SK-N-SH (cell line): Measurements from ENCODE around the gene MTG1. TPM values are rescaled to one million over a fixed set of nuclear protein-coding genes. Genes with fewer than 3 reads are reported as not detected.

Experiments used
- CTCF ChIA-PET: fragments of 300-600, 350-600 bp; formaldehyde crosslinking; extraction: SDS; loops from one replicate; lab custom pipeline; 2021; lab: Yijun Ruan, JAX
- POLR2A ChIA-PET: fragments of 350-600 bp; sonication (Branson Sonifier 250); formaldehyde crosslinking; extraction: SDS; loops from one replicate; lab custom pipeline; 2020; ENCODE audit warnings: antibody characterized with exemption, inconsistent platforms; lab: Yijun Ruan, JAX
- DNase-seq: peaks from one replicate; pipeline ENCODE4 v3.0.0; 2012
- H2AFZ ChIP-seq: fragments of 200-600 bp; sonication (generic); 2 replicates; pipeline ENCODE4 v1.8.1; 2016; ENCODE audit warnings: antibody characterized with exemption, mild to moderate bottlenecking, low read depth
- H3F3A ChIP-seq: fragments of 200-600 bp; sonication (generic); replicated peaks from 2 replicates; pipeline ENCODE3; 2016; ENCODE audit warnings: antibody characterized with exemption, mild to moderate bottlenecking; ENCODE audit not compliant: insufficient read depth
- H3K27ac ChIP-seq, 2 experiments: fragments of 200-500 bp in 1 of 2; fragments of 200-600 bp in 1 of 2; sonication (Bioruptor generic) in 1 of 2; sonication (generic), shearing (Covaris generic) in 1 of 2; 2 replicates each; pipeline versions ENCODE4 v1.5.1 to v1.6.1; 2014 to 2016; ENCODE audit warnings: low read depth in 2 of 2, inconsistent platforms in 1 of 2, low read length in 1 of 2, mild to moderate bottlenecking in 1 of 2, mixed read lengths in 1 of 2
- H3K27me3 ChIP-seq: fragments of 200-600 bp; sonication (generic), shearing (Covaris generic); 2 replicates; pipeline ENCODE4 v1.6.1; 2016; ENCODE audit warnings: mixed run types; ENCODE audit not compliant: insufficient read depth
- H3K36me3 ChIP-seq, 2 experiments: fragments of 200-500 bp in 1 of 2; fragments of 200-600 bp in 1 of 2; sonication (Bioruptor generic) in 1 of 2; sonication (generic) in 1 of 2; replicated peaks in 1 of 2; 2 replicates each; pipeline versions ENCODE3 to v1.5.1; 2014 to 2016; ENCODE audit warnings: low read length in 1 of 2, mild to moderate bottlenecking in 1 of 2; ENCODE audit not compliant: insufficient read depth in 2 of 2, control insufficient read depth in 1 of 2
- H3K4me1 ChIP-seq, 2 experiments: fragments of 200-500 bp in 1 of 2; fragments of 200-600 bp in 1 of 2; sonication (Bioruptor generic) in 1 of 2; sonication (generic), shearing (Covaris generic) in 1 of 2; 2 replicates each; pipeline versions ENCODE4 v1.5.1 to v1.6.1; 2014 to 2016; ENCODE audit warnings: low read depth in 1 of 2, low read length in 1 of 2, mixed run types in 1 of 2; ENCODE audit not compliant: insufficient read depth in 2 of 2, control insufficient read depth in 1 of 2
- H3K4me2 ChIP-seq: fragments of 200-600 bp; sonication (generic), shearing (Covaris generic); 2 replicates; pipeline ENCODE4 v1.6.1; 2017; ENCODE audit warnings: mixed run types
- H3K4me3 ChIP-seq, 2 experiments: fragments of 200-500 bp in 1 of 2; fragments of 200-600 bp in 1 of 2; sonication (Bioruptor generic) in 1 of 2; sonication (generic), shearing (Covaris generic) in 1 of 2; 2 replicates each; pipeline versions ENCODE4 v1.5.1 to v1.8.1; 2014 to 2016; ENCODE audit warnings: low read depth in 2 of 2, inconsistent platforms in 1 of 2, low read length in 1 of 2, mild to moderate bottlenecking in 1 of 2, mixed read lengths in 1 of 2, moderate library complexity in 1 of 2
- H3K79me2 ChIP-seq: fragments of 200-600 bp; sonication (generic); 2 replicates; pipeline ENCODE4 v1.8.1; 2017; ENCODE audit warnings: mild to moderate bottlenecking; ENCODE audit not compliant: insufficient read depth
- H3K9ac ChIP-seq: fragments of 200-600 bp; sonication (generic); 2 replicates; pipeline ENCODE4 v1.6.1; 2017; ENCODE audit warnings: mixed run types
- H3K9me2 ChIP-seq: fragments of 200-600 bp; sonication (generic); 2 replicates; pipeline ENCODE4 v1.6.1; 2017; ENCODE audit warnings: mixed run types
- H3K9me3 ChIP-seq: fragments of 200-600 bp; sonication (generic); 2 replicates; pipeline ENCODE4 v1.6.1; 2017; ENCODE audit warnings: mixed run types, mild to moderate bottlenecking, moderate library complexity
- H4K20me1 ChIP-seq: fragments of 200-600 bp; sonication (generic); 2 replicates; pipeline ENCODE4 v1.6.1; 2017; ENCODE audit warnings: mild to moderate bottlenecking, mixed run types; ENCODE audit not compliant: insufficient read depth
- CHD2 ChIP-seq: fragments of 150-350 bp; IDR thresholded peaks from 2 replicates; pipeline ENCODE4 v1.6.1; 2018; ENCODE audit warnings: low read length; ENCODE audit not compliant: partially characterized antibody
- EP300 ChIP-seq, 2 experiments: IDR thresholded peaks; 2 replicates each; pipeline versions ENCODE4 v1.4.0 to v1.6.1; 2012; ENCODE audit warnings: borderline replicate concordance in 1 of 2, low read depth in 1 of 2, low read length in 1 of 2
- FOSL2 ChIP-seq: IDR thresholded peaks from 2 replicates; pipeline ENCODE4 v1.4.0; 2012; ENCODE audit warnings: low read depth, mild to moderate bottlenecking, moderate library complexity, borderline replicate concordance
- FOXM1 ChIP-seq: IDR thresholded peaks from 2 replicates; pipeline ENCODE4 v1.4.0; 2012; ENCODE audit warnings: low read depth, mild to moderate bottlenecking
- IRF3 ChIP-seq: fragments of 150-350 bp; IDR thresholded peaks from 2 replicates; pipeline ENCODE4 v1.6.1; 2016; ENCODE audit warnings: mild to moderate bottlenecking, low read depth, low read length
- MEF2A ChIP-seq: IDR thresholded peaks from 2 replicates; pipeline ENCODE4 v1.4.0; 2012; ENCODE audit warnings: low read depth, borderline replicate concordance
- PBX3 ChIP-seq: IDR thresholded peaks from 2 replicates; pipeline ENCODE4; 2012
- POLR2AphosphoS5 ChIP-seq: IDR thresholded peaks from 2 replicates; pipeline ENCODE4 v1.6.1; 2012; ENCODE audit warnings: low read depth, low read length
- RFX5 ChIP-seq: IDR thresholded peaks from 2 replicates; pipeline ENCODE4 v1.6.1; 2012; ENCODE audit warnings: mild to moderate bottlenecking, improper control_type of control experiment, low read length
- RXRA ChIP-seq: IDR thresholded peaks from 2 replicates; pipeline ENCODE4 v1.4.0; 2012; ENCODE audit warnings: low read depth, mild to moderate bottlenecking, borderline replicate concordance
- SIN3A ChIP-seq: IDR thresholded peaks from 2 replicates; pipeline ENCODE4 v1.6.1; 2012; ENCODE audit warnings: low read depth, mild to moderate bottlenecking, low read length, moderate library complexity, borderline replicate concordance
- USF1 ChIP-seq: IDR thresholded peaks from 2 replicates; pipeline ENCODE4 v1.4.0; 2012; ENCODE audit warnings: low read depth, borderline replicate concordance
- YY1 ChIP-seq: IDR thresholded peaks from 2 replicates; pipeline ENCODE4 v1.4.0; 2012; ENCODE audit warnings: low read depth, mild to moderate bottlenecking
- WGBS: methylation state at CpG from one replicate; pipeline ENCODE4 v1.1.6; 2017; ENCODE audit warnings: low lambda C conversion rate; 5-methylcytosine and 5-hydroxymethylcytosine counted together
- polyA plus RNA-seq, 3 experiments: library from polyadenylated mRNA; depleted of rRNA; stranded (reverse); fragments of >200 nt; gene quantifications; 2 replicates each; pipeline ENCODE4 v1.2.3, GENCODE V29; 2012
- TF ChIP-seq, protein P1 (sequence below): IDR thresholded peaks from 2 replicates; pipeline ENCODE4 v1.4.0; 2012; ENCODE audit warnings: low read depth, borderline replicate concordance
- TF ChIP-seq, protein P2 (sequence below): fragments of 150-350 bp; IDR thresholded peaks from 2 replicates; pipeline ENCODE4 v1.6.1; 2017; ENCODE audit warnings: antibody characterized with exemption, low read length, low read depth, borderline replicate concordance

Gene MTG1
- polyA plus RNA-seq, 1 of the 3 experiments (the other 2 are of a cell fraction), result 86.4 TPM

DNA sequence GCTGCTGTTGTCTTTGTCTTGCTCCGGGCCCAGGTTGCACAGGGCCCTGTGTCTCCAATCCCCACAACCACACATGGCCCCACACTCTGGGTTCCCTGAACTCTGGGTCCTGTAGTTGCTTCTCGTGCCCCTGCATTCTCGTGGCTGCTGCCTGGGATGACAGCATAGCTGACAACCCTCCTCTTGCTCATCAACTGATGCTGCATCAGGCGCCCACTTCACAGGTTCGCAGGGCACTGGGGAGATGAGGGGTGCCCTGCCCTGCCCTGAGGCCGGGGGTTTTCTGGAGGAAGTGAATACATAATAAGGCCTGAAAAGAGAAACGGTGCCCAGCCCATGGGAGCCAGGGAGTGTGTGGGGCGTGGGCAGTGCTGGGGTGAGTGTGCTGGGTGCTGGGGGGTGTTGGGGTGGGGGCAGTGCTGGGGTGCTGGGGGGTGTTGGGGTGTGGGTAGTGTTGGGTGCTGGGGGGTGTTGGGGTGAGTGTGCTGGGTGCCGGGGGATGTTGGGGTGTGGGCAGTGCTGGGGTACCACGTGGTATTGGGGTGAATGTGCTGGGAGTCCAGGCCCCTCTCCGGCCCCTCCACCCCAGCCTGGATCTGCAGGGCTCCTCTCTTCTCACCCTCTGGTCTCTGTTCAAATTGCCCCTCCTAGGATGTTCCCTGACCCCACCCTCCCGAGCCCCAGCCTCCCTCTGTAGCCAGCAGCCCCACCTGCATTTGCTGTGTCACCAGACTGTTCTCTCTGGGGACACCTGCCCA is 2.0 kb upstream of the MTG1 start:
- Histone ChIP-seq H3K4me2 (no peak overlapping the region), H3K9me2 (no peaks in the 10 kb centered on the region), H3K4me1 (peaks cover 9 to 10% of the 10 kb centered on the region in 2 experiments; a peak in 2 of 4 replicates), H3K9me3 (no peaks in the 10 kb centered on the region), H3F3A (no peaks in the 10 kb centered on the region), H2AFZ (no peak overlapping the region), H3K36me3 (peaks cover 0 to 7% of the 10 kb centered on the region in 2 experiments), H3K27ac (no peak overlapping the region), H3K9ac (no peak overlapping the region), H3K79me2 (peaks cover 28% of the 10 kb centered on the region), H4K20me1 (no peaks in the 10 kb centered on the region), H3K4me3 (no peak overlapping the region), H3K27me3 (no peaks in the 10 kb centered on the region)
- POLR2A ChIA-PET, result no interaction called here
- DNase-seq, result no peak
- TF ChIP-seq POLR2AphosphoS5 (no peak), MEF2A (no peak), FOSL2 (no peak), RXRA (no peak), EP300 (IDR thresholded peaks at IDR 0.05; ENCODE audit: borderline replicate concordance in 1 of 2, low read depth in 1 of 2, low read length in 1 of 2) (no peak), IRF3 (no peak), USF1 (no peak), RFX5 (no peak)
- TF ChIP-seq, protein P1, sequence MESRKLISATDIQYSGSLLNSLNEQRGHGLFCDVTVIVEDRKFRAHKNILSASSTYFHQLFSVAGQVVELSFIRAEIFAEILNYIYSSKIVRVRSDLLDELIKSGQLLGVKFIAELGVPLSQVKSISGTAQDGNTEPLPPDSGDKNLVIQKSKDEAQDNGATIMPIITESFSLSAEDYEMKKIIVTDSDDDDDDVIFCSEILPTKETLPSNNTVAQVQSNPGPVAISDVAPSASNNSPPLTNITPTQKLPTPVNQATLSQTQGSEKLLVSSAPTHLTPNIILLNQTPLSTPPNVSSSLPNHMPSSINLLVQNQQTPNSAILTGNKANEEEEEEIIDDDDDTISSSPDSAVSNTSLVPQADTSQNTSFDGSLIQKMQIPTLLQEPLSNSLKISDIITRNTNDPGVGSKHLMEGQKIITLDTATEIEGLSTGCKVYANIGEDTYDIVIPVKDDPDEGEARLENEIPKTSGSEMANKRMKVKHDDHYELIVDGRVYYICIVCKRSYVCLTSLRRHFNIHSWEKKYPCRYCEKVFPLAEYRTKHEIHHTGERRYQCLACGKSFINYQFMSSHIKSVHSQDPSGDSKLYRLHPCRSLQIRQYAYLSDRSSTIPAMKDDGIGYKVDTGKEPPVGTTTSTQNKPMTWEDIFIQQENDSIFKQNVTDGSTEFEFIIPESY, result no peak
- WGBS, result 86% methylated on average over 9 of the region's 12 CpGs
- CTCF ChIA-PET, result interaction anchor here (0.6 to 2.7 kb wide), 2 partner anchors 22 to 62 kb away, joined by 3 to 12 read pairs; no protein-coding TSS in a partner anchor

DNA sequence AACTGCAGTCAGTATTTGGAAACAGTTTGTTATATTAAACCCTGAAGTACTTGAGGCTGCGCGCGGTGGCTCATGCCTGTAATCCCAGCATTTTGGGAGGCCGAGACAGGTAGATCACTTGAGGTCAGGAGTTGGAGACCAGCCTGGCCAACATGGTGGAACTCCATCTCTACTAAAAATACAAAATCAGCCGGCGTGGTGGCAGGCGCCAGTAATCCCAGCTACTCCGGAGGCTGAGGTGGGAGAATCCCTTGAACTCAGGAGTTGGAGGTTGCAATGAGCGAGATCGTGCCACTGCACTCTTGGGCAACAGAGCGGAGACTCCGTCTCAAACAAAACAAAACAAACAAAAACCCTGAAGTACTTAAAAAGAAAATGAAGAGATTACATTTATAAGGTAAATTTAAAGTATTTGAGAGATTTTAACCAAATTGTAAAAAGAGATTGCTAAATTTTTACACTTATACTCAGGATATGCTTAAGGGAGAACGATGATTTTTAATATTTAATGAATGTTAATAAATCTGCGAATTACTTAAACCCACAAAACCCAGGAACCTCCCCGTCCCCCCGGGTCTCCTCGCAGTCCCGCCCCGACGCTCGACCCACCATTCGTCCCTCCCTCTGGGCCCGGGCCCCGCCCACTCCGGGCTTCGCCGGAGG is 425 bp upstream of the MTG1 start:
- Histone ChIP-seq H3F3A (no peaks in the 10 kb centered on the region), H2AFZ (peak overlapping the region; percentile 80), H3K27me3 (no peaks in the 10 kb centered on the region), H3K36me3 (peaks cover 5 to 16% of the 10 kb centered on the region in 2 experiments), H3K4me2 (peak overlapping the region; percentile 98), H3K9me2 (no peaks in the 10 kb centered on the region), H3K9me3 (no peaks in the 10 kb centered on the region), H3K9ac (no peak overlapping the region; the same call in 1 of the 2 replicates), H3K4me3 (peak overlapping the region; percentile 94 to 96; a peak in 3 of 4 replicates), H3K4me1 (peaks cover 9 to 10% of the 10 kb centered on the region in 2 experiments; a peak in 2 of 4 replicates), H3K27ac (peak overlapping the region; percentile 23 to 77; a peak in 3 of 4 replicates), H4K20me1 (no peaks in the 10 kb centered on the region), H3K79me2 (peaks cover 44% of the 10 kb centered on the region)
- ChIA-PET POLR2A (interaction anchor here (0.7 to 1.3 kb wide), 2 partner anchors 34 to 126 kb away, joined by 3 read pairs; no protein-coding TSS in a partner anchor), CTCF (interaction anchor here (2.7 kb wide), 1 partner anchor 64 kb away, joined by 12 read pairs; no protein-coding TSS in a partner anchor)
- 48% methylated on average over 21 of the region's 27 CpGs for WGBS
- DNase-seq, result peak; percentile 100
- TF ChIP-seq YY1 (no peak), CHD2 (no peak), FOXM1 (no peak), SIN3A (no peak), PBX3 (no peak), IRF3 (no peak), POLR2AphosphoS5 (no peak), MEF2A (no peak)
- TF ChIP-seq, protein P2, sequence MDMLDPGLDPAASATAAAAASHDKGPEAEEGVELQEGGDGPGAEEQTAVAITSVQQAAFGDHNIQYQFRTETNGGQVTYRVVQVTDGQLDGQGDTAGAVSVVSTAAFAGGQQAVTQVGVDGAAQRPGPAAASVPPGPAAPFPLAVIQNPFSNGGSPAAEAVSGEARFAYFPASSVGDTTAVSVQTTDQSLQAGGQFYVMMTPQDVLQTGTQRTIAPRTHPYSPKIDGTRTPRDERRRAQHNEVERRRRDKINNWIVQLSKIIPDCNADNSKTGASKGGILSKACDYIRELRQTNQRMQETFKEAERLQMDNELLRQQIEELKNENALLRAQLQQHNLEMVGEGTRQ, result no peak
